Right ventricle myocardium inferior (tissue), 1 donor: ENCODE results near the gene NR3C2. TPM values are rescaled to one million over a fixed set of nuclear protein-coding genes. Genes with fewer than 3 reads are reported as not detected.
A peak's percentile ranks its signal among the peaks of the same experiment; 100 is the strongest.
"Not testable (repeated sequence)": the region's sequence is repeated elsewhere in the genome, so short reads cannot be mapped to it uniquely, and the experiment has no call there.

ENCODE experiments used
- ATAC-seq: fragments of 200-7000 bp; cut with Tn5 transposase; one replicate; pipeline ENCODE4 v1.9.1; 2020; ENCODE audit warnings: mild to moderate bottlenecking, moderate library complexity
- DNase-seq: peaks from one replicate; pipeline ENCODE4 v3.0.0; 2021; ENCODE audit errors: missing footprints
- intact Hi-C: fragments of 100-400 bp; cut with DNase I; formaldehyde crosslinking; loops from one replicate; pipeline ENCODE4 v1.11.0; 2022
- total RNA-seq: library from RNA; stranded (reverse); fragmentation: NEBNext Ultra II Directional; extraction: Animal tissue kit (Norgen Biotek cat#: 25700); gene quantifications from one replicate; pipeline ENCODE4 v1.2.1, GENCODE V29; 2021
- donor health status: DM: no; HTN: yes; CAD: no; lungs with severe emphysema.

NR3C2 gene
- total RNA-seq, 1 donor from 2014 or later, result 23.6 TPM

- ATAC-seq (no peak), DNase-seq (no peak)
- intact Hi-C loops, result no loop called here
Measured at GRCh38 chr4:148335133-148335532, 107.1 kb downstream of the NR3C2 start.

GRCh38 chr4:148333265-148333664 is 108.9 kb downstream of the NR3C2 start:
- intact Hi-C loops, result no loop called here
- ATAC-seq (no peak), DNase-seq (no peak)

- DNase-seq, result no peak
- intact Hi-C loops, result no loop called here
- ATAC-seq, result no peak
Measured at GRCh38 chr4:148332486-148332885, 109.7 kb downstream of the NR3C2 start.

GRCh38 chr4:148330724-148331123 is 111.5 kb downstream of the NR3C2 start:
- ATAC-seq (no peak), DNase-seq (no peak)
- intact Hi-C loops, result no loop called here

GRCh38 chr4:148330161-148330560 is 112.1 kb downstream of the NR3C2 start:
- ATAC-seq, result no peak
- DNase-seq, result no peak
- intact Hi-C loops, result no loop called here

GRCh38 chr4:148329751-148330150 is 112.5 kb downstream of the NR3C2 start:
- DNase-seq (no peak), ATAC-seq (peak; percentile 52)
- intact Hi-C loops, result no loop called here

GRCh38 chr4:148327683-148328082 is 114.5 kb downstream of the NR3C2 start:
- DNase-seq (no peak), ATAC-seq (no peak)
- intact Hi-C loops, result no loop called here

GRCh38 chr4:148323316-148323715 is 118.9 kb downstream of the NR3C2 start:
- peak; percentile 42 for DNase-seq
- ATAC-seq, intact Hi-C loops: not testable (repeated sequence)

GRCh38 chr4:148315049-148315448 is 127.2 kb downstream of the NR3C2 start:
- intact Hi-C loops, result no loop called here
- DNase-seq, result no peak
- no peak for ATAC-seq

GRCh38 chr4:148312956-148313490 is 129.2 kb downstream of the NR3C2 start:
- ATAC-seq, result no peak
- intact Hi-C loops, result no loop called here
- DNase-seq, result no peak

GRCh38 chr4:148311526-148311925 is 130.7 kb downstream of the NR3C2 start:
- ATAC-seq (no peak), DNase-seq (no peak)
- intact Hi-C loops, result no loop called here

GRCh38 chr4:148310756-148311155 is 131.5 kb downstream of the NR3C2 start:
- ATAC-seq (no peak), DNase-seq (no peak)
- intact Hi-C loops, result no loop called here

GRCh38 chr4:148305751-148306150 is 136.5 kb downstream of the NR3C2 start:
- ATAC-seq, result no peak
- intact Hi-C loops, result no loop called here
- DNase-seq, result no peak

- no peak for DNase-seq
- intact Hi-C loops, result no loop called here
- ATAC-seq, result no peak
Measured at GRCh38 chr4:148302416-148302815, 139.8 kb downstream of the NR3C2 start.

GRCh38 chr4:148300877-148301276 is 141.3 kb downstream of the NR3C2 start:
- ATAC-seq (no peak), DNase-seq (no peak)
- intact Hi-C loops, result no loop called here

GRCh38 chr4:148299337-148299736 is 142.9 kb downstream of the NR3C2 start:
- ATAC-seq, result no peak

GRCh38 chr4:148296498-148296897 is 145.7 kb downstream of the NR3C2 start:
- DNase-seq, result no peak
- intact Hi-C loops, result no loop called here
- ATAC-seq, result no peak

More at GRCh38 chr4:148299337-148299736, 142.9 kb downstream of the NR3C2 start:
- no peak for DNase-seq
- intact Hi-C loops, result no loop called here

GRCh38 chr4:148295642-148296041 is 146.6 kb downstream of the NR3C2 start:
- DNase-seq (no peak), ATAC-seq (no peak)
- intact Hi-C loops, result no loop called here

GRCh38 chr4:148293571-148293970 is 148.6 kb downstream of the NR3C2 start:
- intact Hi-C loops, result no loop called here
- DNase-seq, result no peak
- ATAC-seq, result no peak

GRCh38 chr4:148292686-148293085 is 149.5 kb downstream of the NR3C2 start:
- ATAC-seq (no peak), DNase-seq (no peak)
- intact Hi-C loops, result no loop called here

- DNase-seq (no peak), ATAC-seq (no peak)
- intact Hi-C loops, result loop anchor here (2.0 to 10.0 kb wide), 2 partner anchors 155 to 565 kb away; no protein-coding TSS in a partner anchor
Measured at GRCh38 chr4:148289740-148290139, 152.5 kb downstream of the NR3C2 start.
